PFSK-1 (cell line): Measurements from ENCODE around the gene RBM34.

ENCODE experiments used
- POLR2AphosphoS5 ChIP-seq: IDR thresholded peaks from 2 replicates; pipeline ENCODE4 v1.6.1; 2012; ENCODE audit warnings: low read depth, mild to moderate bottlenecking, control low read depth, low read length, moderate library complexity
- SIN3A ChIP-seq: IDR thresholded peaks from 2 replicates; pipeline ENCODE4 v1.6.1; 2012; ENCODE audit warnings: mild to moderate bottlenecking, low read length, moderate library complexity, borderline replicate concordance; ENCODE audit not compliant: insufficient read depth

DNA sequence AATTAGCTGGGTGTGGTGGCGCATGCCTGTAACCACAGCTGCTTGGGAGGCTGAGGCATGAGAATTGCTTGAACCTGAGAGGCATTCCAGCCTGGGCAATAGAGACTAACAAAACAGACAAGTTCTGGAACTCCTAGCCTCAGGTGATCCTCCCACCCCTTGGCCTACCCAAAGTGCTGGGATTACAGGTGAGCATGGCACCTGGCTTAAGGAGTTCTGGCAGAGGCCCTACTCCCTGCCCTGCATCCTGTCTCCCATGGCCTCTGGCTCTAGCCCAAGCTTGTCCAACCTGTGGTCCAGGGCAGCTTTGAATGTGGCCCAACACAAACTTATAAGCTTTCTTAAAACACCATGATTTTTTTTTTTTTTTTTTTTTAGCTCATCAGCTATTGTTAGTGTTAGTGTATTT, 52.9 kb downstream of the RBM34 start:
- no peak for TF ChIP-seq SIN3A
- peak; percentile 42; the same call in 1 of the 2 replicates for TF ChIP-seq POLR2AphosphoS5
